Fibroblast of mammary gland (primary cell): Measurements from ENCODE around the gene AMBRA1.

ENCODE experiments used
- DNase-seq: peaks from one replicate; pipeline ENCODE4 v3.0.0-alpha.2; 2010; ENCODE audit warnings: low read depth
- H3K4me3 ChIP-seq: 2 replicates; pipeline ENCODE4 v1.5.1; 2011; ENCODE audit warnings: low read depth, mild to moderate bottlenecking, low read length, moderate library complexity; ENCODE audit not compliant: control insufficient read depth
- TF ChIP-seq, protein P1 (sequence below): conservative IDR thresholded peaks from 2 replicates; pipeline ENCODE4 v1.5.1; 2011; ENCODE audit warnings: low read depth, low read length, inconsistent platforms; ENCODE audit not compliant: control insufficient read depth, insufficient read depth

The AMBRA1 gene

DNA sequence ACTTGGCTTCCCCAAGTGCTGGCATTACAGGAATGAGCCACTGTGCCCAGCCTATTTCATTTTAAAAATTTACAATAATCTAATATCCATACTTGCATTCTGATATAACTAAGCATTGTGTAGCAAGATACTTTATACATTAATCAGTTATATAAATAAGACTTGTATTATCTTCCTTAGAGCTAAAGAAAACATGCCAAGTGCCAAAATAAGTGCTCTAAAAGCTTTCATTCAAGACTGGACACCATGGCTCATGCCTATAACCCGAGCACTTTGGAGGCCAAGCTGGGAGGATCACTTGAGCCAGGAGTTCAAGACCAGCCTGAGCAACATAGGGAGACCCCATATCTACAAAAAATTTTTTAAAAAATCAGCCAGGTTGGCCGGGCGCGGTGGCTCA, 123.9 kb downstream of the AMBRA1 start:
- TF ChIP-seq, protein P1, sequence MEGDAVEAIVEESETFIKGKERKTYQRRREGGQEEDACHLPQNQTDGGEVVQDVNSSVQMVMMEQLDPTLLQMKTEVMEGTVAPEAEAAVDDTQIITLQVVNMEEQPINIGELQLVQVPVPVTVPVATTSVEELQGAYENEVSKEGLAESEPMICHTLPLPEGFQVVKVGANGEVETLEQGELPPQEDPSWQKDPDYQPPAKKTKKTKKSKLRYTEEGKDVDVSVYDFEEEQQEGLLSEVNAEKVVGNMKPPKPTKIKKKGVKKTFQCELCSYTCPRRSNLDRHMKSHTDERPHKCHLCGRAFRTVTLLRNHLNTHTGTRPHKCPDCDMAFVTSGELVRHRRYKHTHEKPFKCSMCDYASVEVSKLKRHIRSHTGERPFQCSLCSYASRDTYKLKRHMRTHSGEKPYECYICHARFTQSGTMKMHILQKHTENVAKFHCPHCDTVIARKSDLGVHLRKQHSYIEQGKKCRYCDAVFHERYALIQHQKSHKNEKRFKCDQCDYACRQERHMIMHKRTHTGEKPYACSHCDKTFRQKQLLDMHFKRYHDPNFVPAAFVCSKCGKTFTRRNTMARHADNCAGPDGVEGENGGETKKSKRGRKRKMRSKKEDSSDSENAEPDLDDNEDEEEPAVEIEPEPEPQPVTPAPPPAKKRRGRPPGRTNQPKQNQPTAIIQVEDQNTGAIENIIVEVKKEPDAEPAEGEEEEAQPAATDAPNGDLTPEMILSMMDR, result no peak
- H3K4me3 ChIP-seq, result no peak overlapping the region
- DNase-seq, result no peak

DNA sequence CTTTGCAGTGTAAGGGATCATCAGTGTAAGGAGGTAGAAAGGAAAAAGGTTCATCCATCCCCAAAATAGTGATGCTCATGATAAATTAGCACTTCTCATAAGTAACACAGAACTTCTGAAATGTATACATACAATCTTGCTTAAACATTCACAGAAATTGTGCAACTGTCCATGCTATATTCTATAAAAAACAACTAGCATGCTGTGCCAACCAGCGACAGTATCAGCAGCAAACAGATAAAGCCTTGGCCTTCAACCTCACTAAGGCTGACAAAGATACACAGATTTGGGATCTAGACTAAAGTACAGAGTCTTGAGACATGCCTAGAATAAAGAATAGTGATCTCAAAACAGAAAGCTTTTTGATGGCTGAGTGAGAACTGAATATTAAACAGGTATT, 128.1 kb downstream of the AMBRA1 start:
- DNase-seq, result no peak
- no peak overlapping the region for H3K4me3 ChIP-seq
- TF ChIP-seq, protein P1, result no peak

DNA sequence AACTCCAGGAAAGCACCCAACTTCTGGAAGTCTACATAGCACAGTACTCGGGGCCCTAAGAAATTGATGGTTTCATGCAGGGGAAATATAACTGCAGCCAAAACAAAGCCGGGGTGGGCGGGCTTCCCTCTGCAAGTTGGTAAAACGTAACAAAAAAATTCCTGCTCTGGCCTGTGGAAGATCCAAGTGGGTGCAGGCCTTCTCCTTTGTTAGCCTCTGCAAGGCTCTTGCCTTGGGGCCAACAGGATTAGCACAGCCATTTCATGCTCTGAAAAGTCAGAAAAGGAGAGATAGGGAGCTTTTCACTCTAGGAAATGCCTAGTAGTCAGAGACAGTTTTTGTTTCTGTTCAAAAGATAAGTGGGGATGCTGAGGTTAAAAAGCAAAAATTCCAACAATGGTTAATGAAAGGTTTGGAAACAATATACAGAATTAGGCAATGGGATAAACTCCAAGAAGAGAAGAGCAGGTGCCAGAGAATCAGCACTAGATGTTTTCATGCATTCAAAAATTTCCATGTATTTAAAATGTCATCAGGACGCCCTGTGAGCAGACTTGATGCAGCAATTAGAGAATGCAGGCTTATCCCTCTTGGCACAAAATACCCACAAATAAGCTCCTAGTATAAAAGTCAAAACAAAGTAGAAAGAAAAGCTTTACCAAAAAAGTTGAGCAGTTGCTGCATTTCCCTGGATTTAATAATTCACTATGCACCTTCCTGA, 130.0 kb downstream of the AMBRA1 start:
- no peak for DNase-seq
- TF ChIP-seq, protein P1, result no peak
- no peak overlapping the region for H3K4me3 ChIP-seq

DNA sequence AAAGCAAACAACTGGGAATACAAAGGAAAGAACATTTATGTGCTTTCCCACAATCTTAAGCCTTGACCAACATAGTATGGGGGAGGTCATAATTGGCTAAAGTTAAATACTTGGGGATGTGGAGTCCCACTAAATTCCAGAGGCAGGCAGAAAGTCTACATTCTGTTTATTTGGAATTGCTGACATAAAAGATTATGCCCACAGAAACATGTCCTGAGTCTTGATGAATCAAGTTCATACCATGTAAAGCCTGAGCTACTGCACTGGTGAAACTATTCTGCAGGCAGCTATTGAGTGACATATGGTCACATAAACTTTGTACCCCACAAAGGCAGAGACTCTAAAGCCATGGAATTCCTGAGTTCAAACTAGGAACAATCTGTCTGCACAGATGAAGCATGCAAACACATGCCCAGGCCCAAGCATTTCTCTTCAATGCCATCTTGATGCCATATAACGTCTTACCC, 132.3 kb downstream of the AMBRA1 start:
- TF ChIP-seq, protein P1, result no peak
- DNase-seq, result no peak
- no peak overlapping the region for H3K4me3 ChIP-seq

DNA sequence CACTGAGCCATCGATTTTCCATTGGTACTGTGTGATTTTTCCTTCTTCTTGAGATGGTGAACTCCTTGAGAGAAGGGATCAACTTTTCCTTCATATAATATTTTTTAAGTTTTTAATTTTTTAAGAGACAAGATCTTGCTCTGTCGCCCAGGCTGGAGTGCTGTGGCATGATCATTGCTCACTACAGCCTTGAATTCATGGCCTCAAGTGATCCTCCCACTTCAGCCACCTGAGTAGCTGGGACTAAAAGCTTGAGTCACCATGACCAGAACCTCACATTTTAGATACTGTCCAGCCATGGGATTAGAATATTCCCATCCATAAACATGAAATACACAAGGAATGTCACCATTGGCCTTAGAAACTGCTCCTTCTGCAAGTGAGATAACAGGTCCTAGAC, 135.3 kb downstream of the AMBRA1 start:
- TF ChIP-seq, protein P1, result no peak
- no peak for DNase-seq

GRCh38 chr11:46457659-46458424, 136.0 kb downstream of the AMBRA1 start:
- TF ChIP-seq, protein P1, result no peak
- no peak overlapping the region for H3K4me3 ChIP-seq
- DNase-seq, result peak; percentile 35

More for the DNA sequence above, 135.3 kb downstream of the AMBRA1 start:
- no peak overlapping the region for H3K4me3 ChIP-seq

DNA sequence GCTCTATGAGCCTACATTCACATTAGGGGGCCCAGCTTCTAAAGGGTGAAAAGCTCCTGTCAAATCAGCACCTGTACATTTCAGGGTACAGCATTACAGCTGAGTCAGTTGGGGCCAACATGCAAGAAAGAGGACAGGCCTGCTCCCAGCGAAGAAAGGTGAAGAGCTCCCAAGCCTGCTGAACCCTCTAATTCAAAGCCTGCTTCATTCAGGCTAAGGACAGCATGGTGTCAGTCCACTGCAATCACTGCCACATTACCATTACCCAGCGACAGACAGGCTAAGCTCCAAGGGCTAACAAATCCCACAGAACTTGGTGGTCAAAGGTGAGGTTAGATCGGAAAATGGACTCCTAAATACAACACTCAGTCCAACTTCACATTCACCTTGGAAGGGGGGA, 136.8 kb downstream of the AMBRA1 start:
- DNase-seq, result no peak
- TF ChIP-seq, protein P1, result no peak
- no peak overlapping the region for H3K4me3 ChIP-seq
